ENCODE results near the gene YOD1.
A peak's percentile ranks its signal among the peaks of the same experiment; 100 is the strongest.

The YOD1 gene

DNA sequence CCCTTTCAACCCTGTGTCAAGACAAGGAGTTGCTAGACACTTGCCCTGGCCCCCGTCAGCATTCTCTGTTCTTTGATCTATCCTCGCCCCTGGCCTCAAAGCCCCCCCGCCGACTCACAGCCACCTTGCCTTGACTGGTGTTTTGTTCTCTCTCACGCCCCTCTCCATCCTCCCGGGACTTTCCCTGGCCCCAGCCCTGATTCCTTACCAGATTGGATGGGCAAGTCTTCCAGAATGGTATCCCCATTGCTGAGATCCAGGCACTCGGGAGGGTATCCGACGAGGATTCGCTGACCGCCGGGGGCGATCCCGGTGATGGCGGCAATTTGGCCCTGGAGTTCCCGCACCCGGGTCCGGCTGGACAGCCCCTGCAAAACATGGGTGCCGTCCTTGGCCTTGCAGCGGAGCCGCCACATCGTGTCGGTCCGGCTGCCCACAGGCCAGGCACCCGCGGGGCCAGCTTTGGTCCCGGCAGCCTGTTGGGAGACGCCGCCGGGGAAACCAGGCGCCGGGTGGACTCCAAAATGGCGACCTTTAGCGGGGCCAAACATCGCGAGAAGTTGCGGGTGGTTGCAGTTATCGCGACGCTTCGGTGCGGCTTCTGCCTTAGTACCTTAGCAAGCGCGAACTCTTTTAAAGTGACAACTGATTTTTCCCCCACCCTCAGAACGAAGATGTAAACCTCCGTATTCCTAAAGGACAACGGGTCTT, 373 bp downstream of the YOD1 start:
- no peak overlapping the region for H2AK5ac ChIP-seq (ENCODE audit: low read length)
- H3K23ac ChIP-seq (ENCODE audit: low read length): no peak overlapping the region
- peaks cover 3% of the 10 kb centered on the region for H3K36me3 ChIP-seq (ENCODE audit: control insufficient read depth, insufficient read depth, low read length)
- H3K4ac ChIP-seq (ENCODE audit: low read depth, low read length): peak overlapping the region; percentile 28
- H4K5ac ChIP-seq (ENCODE audit: low read length): peak overlapping the region; percentile 28
- no peaks in the 10 kb centered on the region for H3K27me3 ChIP-seq (ENCODE audit: insufficient read depth, low read length, poor library complexity)
- no peaks in the 10 kb centered on the region for H3K4me1 ChIP-seq (ENCODE audit: control insufficient read depth, low read depth, low read length)
- peak overlapping the region; percentile 87 for H3K27ac ChIP-seq (ENCODE audit: low read depth, low read length)
- H3K4me2 ChIP-seq (ENCODE audit: low read length): peak overlapping the region; percentile 59
- peak; percentile 95 for DNase-seq
- H3K4me3 ChIP-seq (ENCODE audit: low read length): peak overlapping the region; percentile 75
- WGBS (ENCODE audit: extremely low coverage, insufficient coverage, low lambda C conversion rate): no CpG with 5 or more reads among the region's 47 CpGs
- H3K79me2 ChIP-seq (ENCODE audit: control insufficient read depth, insufficient read depth, low read length): peaks cover 25% of the 10 kb centered on the region
- no peak overlapping the region for H2BK120ac ChIP-seq (ENCODE audit: low read depth, low read length)
- H3K9ac ChIP-seq (ENCODE audit: low read length): peak overlapping the region; percentile 92
- no peak overlapping the region for H4K8ac ChIP-seq (ENCODE audit: low read depth, low read length)
- H2BK5ac ChIP-seq (ENCODE audit: low read length): no peak overlapping the region
- H3K18ac ChIP-seq (ENCODE audit: low read length): peak overlapping the region; percentile 64
- peak overlapping the region; percentile 93 for H3K56ac ChIP-seq (ENCODE audit: low read length)
- H2BK15ac ChIP-seq (replicated peaks; ENCODE audit: low read depth): no peak overlapping the region
- peaks cover 3% of the 10 kb centered on the region for H3K79me1 ChIP-seq (ENCODE audit: low read length)

DNA sequence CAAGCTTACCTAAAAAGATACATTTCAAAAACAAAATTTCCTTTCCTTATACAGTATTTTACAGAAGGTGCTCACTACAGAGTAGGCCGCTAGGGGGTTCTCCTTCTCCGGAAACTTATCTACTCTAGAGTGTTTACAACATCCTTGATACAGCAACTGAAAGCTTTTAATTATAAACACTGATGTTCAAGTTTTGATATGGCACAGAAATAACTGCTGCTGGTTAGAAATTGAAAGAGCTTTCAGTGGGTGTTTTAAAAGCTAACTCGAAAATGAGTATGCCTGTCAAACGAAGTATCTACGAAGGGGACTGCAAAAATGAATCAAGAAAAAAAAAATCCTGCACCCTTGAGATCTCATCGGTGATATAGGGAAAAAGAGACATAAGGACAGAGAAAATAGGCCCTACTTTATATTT, 1.0 kb downstream of the YOD1 start:
- Histone ChIP-seq H3K4me1 (ENCODE audit: control insufficient read depth, low read depth, low read length) (no peaks in the 10 kb centered on the region), H4K8ac (ENCODE audit: low read depth, low read length) (no peak overlapping the region), H2BK120ac (ENCODE audit: low read depth, low read length) (no peak overlapping the region), H3K79me2 (ENCODE audit: control insufficient read depth, insufficient read depth, low read length) (peaks cover 26% of the 10 kb centered on the region), H3K36me3 (ENCODE audit: control insufficient read depth, insufficient read depth, low read length) (peaks cover 3% of the 10 kb centered on the region), H3K79me1 (ENCODE audit: low read length) (peaks cover 3% of the 10 kb centered on the region), H3K4me2 (ENCODE audit: low read length) (peak overlapping the region; percentile 56), H2BK15ac (replicated peaks; ENCODE audit: low read depth) (no peak overlapping the region), H4K5ac (ENCODE audit: low read length) (no peak overlapping the region), H3K27me3 (ENCODE audit: insufficient read depth, low read length, poor library complexity) (no peaks in the 10 kb centered on the region), H3K9ac (ENCODE audit: low read length) (peak overlapping the region; percentile 92), H3K4ac (ENCODE audit: low read depth, low read length) (no peak overlapping the region), H3K18ac (ENCODE audit: low read length) (no peak overlapping the region), H2AK5ac (ENCODE audit: low read length) (no peak overlapping the region), H3K56ac (ENCODE audit: low read length) (peak overlapping the region; percentile 93), H2BK5ac (ENCODE audit: low read length) (no peak overlapping the region), H3K27ac (ENCODE audit: low read depth, low read length) (peak overlapping the region; percentile 87), H3K4me3 (ENCODE audit: low read length) (peak overlapping the region; percentile 75), H3K23ac (ENCODE audit: low read length) (no peak overlapping the region)
- WGBS (ENCODE audit: extremely low coverage, insufficient coverage, low lambda C conversion rate): no CpG with 5 or more reads among the region's 6 CpGs
- DNase-seq: peak; percentile 63

DNA sequence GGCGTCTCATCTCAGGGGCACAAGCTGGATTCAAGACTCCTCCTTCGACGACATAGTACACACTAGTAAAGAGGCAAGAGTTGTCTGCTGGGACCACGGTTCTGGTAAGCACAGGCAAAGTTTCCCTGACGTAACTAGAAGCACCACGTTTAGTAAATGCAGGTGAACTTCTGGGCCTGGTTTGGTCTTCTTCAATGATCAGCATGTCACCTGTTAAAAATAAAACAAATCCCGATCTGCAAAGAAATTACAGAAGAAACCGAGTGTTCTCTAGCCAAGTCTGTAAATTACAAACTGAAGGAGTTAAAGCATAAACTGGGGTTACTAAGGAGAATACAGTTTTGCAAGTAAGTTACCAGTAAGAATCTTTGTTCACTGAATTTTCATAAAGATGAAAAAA, 1.5 kb downstream of the YOD1 start:
- Histone ChIP-seq H2BK15ac (replicated peaks; ENCODE audit: low read depth) (no peak overlapping the region), H3K4me2 (ENCODE audit: low read length) (peak overlapping the region; percentile 8)

GRCh38 chr1:207049054-207049453, 2.0 kb downstream of the YOD1 start:
- Histone ChIP-seq H3K4ac (ENCODE audit: low read depth, low read length) (no peak overlapping the region), H3K4me3 (ENCODE audit: low read length) (no peak overlapping the region), H3K27me3 (ENCODE audit: insufficient read depth, low read length, poor library complexity) (no peaks in the 10 kb centered on the region), H2BK120ac (ENCODE audit: low read depth, low read length) (no peak overlapping the region), H4K8ac (ENCODE audit: low read depth, low read length) (no peak overlapping the region), H3K27ac (ENCODE audit: low read depth, low read length) (no peak overlapping the region), H3K36me3 (ENCODE audit: control insufficient read depth, insufficient read depth, low read length) (peaks cover 3% of the 10 kb centered on the region), H3K4me1 (ENCODE audit: control insufficient read depth, low read depth, low read length) (no peaks in the 10 kb centered on the region), H2BK5ac (ENCODE audit: low read length) (no peak overlapping the region), H3K4me2 (ENCODE audit: low read length) (no peak overlapping the region), H3K79me2 (ENCODE audit: control insufficient read depth, insufficient read depth, low read length) (peaks cover 26% of the 10 kb centered on the region), H2BK15ac (replicated peaks; ENCODE audit: low read depth) (no peak overlapping the region), H3K56ac (ENCODE audit: low read length) (no peak overlapping the region), H3K9ac (ENCODE audit: low read length) (no peak overlapping the region), H4K5ac (ENCODE audit: low read length) (no peak overlapping the region), H3K79me1 (ENCODE audit: low read length) (peaks cover 3% of the 10 kb centered on the region), H3K18ac (ENCODE audit: low read length) (no peak overlapping the region), H2AK5ac (ENCODE audit: low read length) (no peak overlapping the region), H3K23ac (ENCODE audit: low read length) (no peak overlapping the region)
- no peak for DNase-seq
- no CpG with 5 or more reads among the region's 4 CpGs for WGBS (ENCODE audit: extremely low coverage, insufficient coverage, low lambda C conversion rate)

More for the DNA sequence above, 1.5 kb downstream of the YOD1 start:
- Histone ChIP-seq H3K79me2 (ENCODE audit: control insufficient read depth, insufficient read depth, low read length) (peaks cover 26% of the 10 kb centered on the region), H4K8ac (ENCODE audit: low read depth, low read length) (no peak overlapping the region), H3K79me1 (ENCODE audit: low read length) (peaks cover 3% of the 10 kb centered on the region), H3K36me3 (ENCODE audit: control insufficient read depth, insufficient read depth, low read length) (peaks cover 3% of the 10 kb centered on the region), H4K5ac (ENCODE audit: low read length) (no peak overlapping the region), H3K18ac (ENCODE audit: low read length) (no peak overlapping the region), H3K4me1 (ENCODE audit: control insufficient read depth, low read depth, low read length) (no peaks in the 10 kb centered on the region), H2BK5ac (ENCODE audit: low read length) (no peak overlapping the region), H3K23ac (ENCODE audit: low read length) (no peak overlapping the region), H3K4ac (ENCODE audit: low read depth, low read length) (no peak overlapping the region), H3K4me3 (ENCODE audit: low read length) (no peak overlapping the region), H2AK5ac (ENCODE audit: low read length) (no peak overlapping the region), H3K27me3 (ENCODE audit: insufficient read depth, low read length, poor library complexity) (no peaks in the 10 kb centered on the region), H3K27ac (ENCODE audit: low read depth, low read length) (no peak overlapping the region), H2BK120ac (ENCODE audit: low read depth, low read length) (no peak overlapping the region), H3K9ac (ENCODE audit: low read length) (peak overlapping the region; percentile 32), H3K56ac (ENCODE audit: low read length) (no peak overlapping the region)
- WGBS (ENCODE audit: extremely low coverage, insufficient coverage, low lambda C conversion rate): no CpG with 5 or more reads among the region's 8 CpGs
- no peak for DNase-seq

- Histone ChIP-seq H3K9ac (ENCODE audit: low read length) (no peak overlapping the region), H3K36me3 (ENCODE audit: control insufficient read depth, insufficient read depth, low read length) (peaks cover 3% of the 10 kb centered on the region), H2BK15ac (replicated peaks; ENCODE audit: low read depth) (no peak overlapping the region), H2BK5ac (ENCODE audit: low read length) (no peak overlapping the region), H2AK5ac (ENCODE audit: low read length) (no peak overlapping the region), H3K27me3 (ENCODE audit: insufficient read depth, low read length, poor library complexity) (no peaks in the 10 kb centered on the region), H3K56ac (ENCODE audit: low read length) (no peak overlapping the region), H3K4me1 (ENCODE audit: control insufficient read depth, low read depth, low read length) (no peaks in the 10 kb centered on the region), H3K4me2 (ENCODE audit: low read length) (no peak overlapping the region), H3K27ac (ENCODE audit: low read depth, low read length) (no peak overlapping the region), H3K4ac (ENCODE audit: low read depth, low read length) (no peak overlapping the region), H3K4me3 (ENCODE audit: low read length) (no peak overlapping the region), H3K18ac (ENCODE audit: low read length) (no peak overlapping the region), H3K79me2 (ENCODE audit: control insufficient read depth, insufficient read depth, low read length) (peaks cover 26% of the 10 kb centered on the region), H4K5ac (ENCODE audit: low read length) (no peak overlapping the region), H4K8ac (ENCODE audit: low read depth, low read length) (no peak overlapping the region), H3K79me1 (ENCODE audit: low read length) (peaks cover 3% of the 10 kb centered on the region), H3K23ac (ENCODE audit: low read length) (no peak overlapping the region), H2BK120ac (ENCODE audit: low read depth, low read length) (no peak overlapping the region)
- WGBS (ENCODE audit: extremely low coverage, insufficient coverage, low lambda C conversion rate): no CpG with 5 or more reads among the region's 6 CpGs
- DNase-seq: no peak
Observed at GRCh38 chr1:207048041-207048440, 3.0 kb downstream of the YOD1 start.

DNA sequence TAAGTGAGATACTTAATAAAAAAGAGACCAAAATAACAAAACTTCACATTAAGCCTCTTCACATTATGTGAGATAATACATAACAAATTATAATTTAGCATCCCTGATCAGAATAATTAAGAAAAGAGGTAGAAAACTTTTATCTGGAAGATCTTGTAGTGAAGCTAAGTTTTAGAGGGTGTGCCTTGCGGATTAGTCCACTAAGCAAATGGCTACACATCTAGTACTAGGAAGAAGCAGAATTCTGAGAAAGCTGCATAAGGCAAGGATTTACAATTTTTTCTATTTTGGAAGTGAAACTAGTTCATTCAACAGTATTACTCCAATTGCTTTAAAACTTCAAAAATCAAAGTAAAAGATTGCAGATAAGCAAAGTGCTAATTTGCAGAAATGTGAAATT, 3.5 kb downstream of the YOD1 start:
- Histone ChIP-seq H3K27ac (ENCODE audit: low read depth, low read length) (no peak overlapping the region), H4K5ac (ENCODE audit: low read length) (no peak overlapping the region), H3K4me1 (ENCODE audit: control insufficient read depth, low read depth, low read length) (no peaks in the 10 kb centered on the region)

More for the DNA sequence above, 3.5 kb downstream of the YOD1 start:
- Histone ChIP-seq H4K8ac (ENCODE audit: low read depth, low read length) (no peak overlapping the region), H2AK5ac (ENCODE audit: low read length) (no peak overlapping the region), H3K56ac (ENCODE audit: low read length) (no peak overlapping the region), H3K4me3 (ENCODE audit: low read length) (no peak overlapping the region), H2BK5ac (ENCODE audit: low read length) (no peak overlapping the region), H2BK120ac (ENCODE audit: low read depth, low read length) (no peak overlapping the region), H3K4me2 (ENCODE audit: low read length) (no peak overlapping the region), H3K18ac (ENCODE audit: low read length) (no peak overlapping the region), H3K79me2 (ENCODE audit: control insufficient read depth, insufficient read depth, low read length) (peaks cover 26% of the 10 kb centered on the region), H2BK15ac (replicated peaks; ENCODE audit: low read depth) (no peak overlapping the region), H3K27me3 (ENCODE audit: insufficient read depth, low read length, poor library complexity) (no peaks in the 10 kb centered on the region), H3K79me1 (ENCODE audit: low read length) (peaks cover 3% of the 10 kb centered on the region), H3K23ac (ENCODE audit: low read length) (no peak overlapping the region), H3K9ac (ENCODE audit: low read length) (no peak overlapping the region), H3K4ac (ENCODE audit: low read depth, low read length) (no peak overlapping the region), H3K36me3 (ENCODE audit: control insufficient read depth, insufficient read depth, low read length) (peaks cover 3% of the 10 kb centered on the region)
- no CpG with 5 or more reads among the region's 1 CpG for WGBS (ENCODE audit: extremely low coverage, insufficient coverage, low lambda C conversion rate)
- DNase-seq: no peak

Data from mesendoderm (in vitro differentiated cells).